ENCODE results near the gene ALDH1A3.

Gene ALDH1A3

GRCh38 chr15:100958326-100959065, 78.9 kb downstream of the ALDH1A3 start:
- no peak for DNase-seq

DNA sequence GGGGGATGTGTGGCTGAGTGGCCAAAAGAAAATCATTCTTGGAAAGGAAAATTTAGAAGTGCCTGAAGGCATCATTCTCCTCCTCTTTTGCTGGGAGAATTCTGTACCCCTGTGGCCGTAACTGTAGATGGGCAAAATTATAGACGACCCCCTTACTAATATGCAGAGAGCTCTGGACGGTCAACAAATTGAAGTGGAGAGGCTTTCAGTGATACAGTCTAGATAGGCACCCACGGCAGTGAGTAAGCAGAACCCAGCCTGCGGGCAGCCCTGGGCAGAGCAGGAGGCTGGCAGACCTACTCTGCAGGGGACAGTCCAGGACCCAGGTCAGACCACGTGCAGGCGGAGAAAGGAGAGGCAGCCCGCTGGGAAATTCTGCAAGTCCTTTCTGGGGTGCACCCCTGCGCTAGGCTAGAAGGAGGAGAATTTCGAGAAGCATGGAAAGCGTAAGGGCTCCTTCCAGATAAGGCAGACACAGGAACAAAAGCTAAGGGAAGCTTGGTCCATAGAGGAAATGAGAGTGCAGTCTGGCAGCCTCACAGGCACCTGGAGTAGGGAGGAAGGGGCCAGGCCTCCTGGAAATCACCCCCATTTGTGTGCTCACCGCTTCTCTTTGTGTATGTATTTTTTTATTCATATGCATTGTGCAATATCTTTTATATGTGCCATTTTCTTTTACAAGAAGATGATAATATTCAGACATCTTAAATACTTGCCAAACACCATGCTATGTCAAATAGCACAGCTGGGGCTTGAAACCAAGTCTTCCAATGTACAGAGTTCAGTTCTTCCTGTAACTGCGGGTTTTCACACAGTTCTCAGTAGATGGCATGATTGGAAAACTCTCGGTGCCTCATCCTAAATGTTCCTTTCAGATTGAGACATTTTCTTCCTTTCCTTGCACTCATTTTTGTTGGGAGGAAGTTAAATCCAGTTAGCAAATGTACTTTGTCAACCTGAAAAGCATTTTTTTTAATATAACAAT, 79.7 kb downstream of the ALDH1A3 start:
- DNase-seq = no peak

Data from 8988T (cell line).